SK-N-SH (cell line): ENCODE results near the gene OAS1. TPM values are rescaled to one million over a fixed set of nuclear protein-coding genes. Genes with fewer than 3 reads are reported as not detected.

Experiments used
- CTCF ChIA-PET: fragments of 300-600, 350-600 bp; formaldehyde crosslinking; extraction: SDS; loops from one replicate; lab custom pipeline; 2021; lab: Yijun Ruan, JAX
- POLR2A ChIA-PET: fragments of 350-600 bp; sonication (Branson Sonifier 250); formaldehyde crosslinking; extraction: SDS; loops from one replicate; lab custom pipeline; 2020; ENCODE audit warnings: antibody characterized with exemption, inconsistent platforms; lab: Yijun Ruan, JAX
- DNase-seq: peaks from one replicate; pipeline ENCODE4 v3.0.0; 2012
- H2AFZ ChIP-seq: fragments of 200-600 bp; sonication (generic); 2 replicates; pipeline ENCODE4 v1.8.1; 2016; ENCODE audit warnings: antibody characterized with exemption, mild to moderate bottlenecking, low read depth
- H3F3A ChIP-seq: fragments of 200-600 bp; sonication (generic); replicated peaks from 2 replicates; pipeline ENCODE3; 2016; ENCODE audit warnings: antibody characterized with exemption, mild to moderate bottlenecking; ENCODE audit not compliant: insufficient read depth
- H3K27ac ChIP-seq, 2 experiments: fragments of 200-500 bp in 1 of 2; fragments of 200-600 bp in 1 of 2; sonication (Bioruptor generic) in 1 of 2; sonication (generic), shearing (Covaris generic) in 1 of 2; 2 replicates each; pipeline versions ENCODE4 v1.5.1 to v1.6.1; 2014 to 2016; ENCODE audit warnings: low read depth in 2 of 2, inconsistent platforms in 1 of 2, low read length in 1 of 2, mild to moderate bottlenecking in 1 of 2, mixed read lengths in 1 of 2
- H3K27me3 ChIP-seq: fragments of 200-600 bp; sonication (generic), shearing (Covaris generic); 2 replicates; pipeline ENCODE4 v1.6.1; 2016; ENCODE audit warnings: mixed run types; ENCODE audit not compliant: insufficient read depth
- H3K36me3 ChIP-seq, 2 experiments: fragments of 200-500 bp in 1 of 2; fragments of 200-600 bp in 1 of 2; sonication (Bioruptor generic) in 1 of 2; sonication (generic) in 1 of 2; replicated peaks in 1 of 2; 2 replicates each; pipeline versions ENCODE3 to v1.5.1; 2014 to 2016; ENCODE audit warnings: low read length in 1 of 2, mild to moderate bottlenecking in 1 of 2; ENCODE audit not compliant: insufficient read depth in 2 of 2, control insufficient read depth in 1 of 2
- H3K4me1 ChIP-seq, 2 experiments: fragments of 200-500 bp in 1 of 2; fragments of 200-600 bp in 1 of 2; sonication (Bioruptor generic) in 1 of 2; sonication (generic), shearing (Covaris generic) in 1 of 2; 2 replicates each; pipeline versions ENCODE4 v1.5.1 to v1.6.1; 2014 to 2016; ENCODE audit warnings: low read depth in 1 of 2, low read length in 1 of 2, mixed run types in 1 of 2; ENCODE audit not compliant: insufficient read depth in 2 of 2, control insufficient read depth in 1 of 2
- H3K4me2 ChIP-seq: fragments of 200-600 bp; sonication (generic), shearing (Covaris generic); 2 replicates; pipeline ENCODE4 v1.6.1; 2017; ENCODE audit warnings: mixed run types
- H3K4me3 ChIP-seq, 2 experiments: fragments of 200-500 bp in 1 of 2; fragments of 200-600 bp in 1 of 2; sonication (Bioruptor generic) in 1 of 2; sonication (generic), shearing (Covaris generic) in 1 of 2; 2 replicates each; pipeline versions ENCODE4 v1.5.1 to v1.8.1; 2014 to 2016; ENCODE audit warnings: low read depth in 2 of 2, inconsistent platforms in 1 of 2, low read length in 1 of 2, mild to moderate bottlenecking in 1 of 2, mixed read lengths in 1 of 2, moderate library complexity in 1 of 2
- H3K79me2 ChIP-seq: fragments of 200-600 bp; sonication (generic); 2 replicates; pipeline ENCODE4 v1.8.1; 2017; ENCODE audit warnings: mild to moderate bottlenecking; ENCODE audit not compliant: insufficient read depth
- H3K9ac ChIP-seq: fragments of 200-600 bp; sonication (generic); 2 replicates; pipeline ENCODE4 v1.6.1; 2017; ENCODE audit warnings: mixed run types
- H3K9me2 ChIP-seq: fragments of 200-600 bp; sonication (generic); 2 replicates; pipeline ENCODE4 v1.6.1; 2017; ENCODE audit warnings: mixed run types
- H3K9me3 ChIP-seq: fragments of 200-600 bp; sonication (generic); 2 replicates; pipeline ENCODE4 v1.6.1; 2017; ENCODE audit warnings: mixed run types, mild to moderate bottlenecking, moderate library complexity
- H4K20me1 ChIP-seq: fragments of 200-600 bp; sonication (generic); 2 replicates; pipeline ENCODE4 v1.6.1; 2017; ENCODE audit warnings: mild to moderate bottlenecking, mixed run types; ENCODE audit not compliant: insufficient read depth
- CHD2 ChIP-seq: fragments of 150-350 bp; IDR thresholded peaks from 2 replicates; pipeline ENCODE4 v1.6.1; 2018; ENCODE audit warnings: low read length; ENCODE audit not compliant: partially characterized antibody
- EP300 ChIP-seq, 2 experiments: IDR thresholded peaks; 2 replicates each; pipeline versions ENCODE4 v1.4.0 to v1.6.1; 2012; ENCODE audit warnings: borderline replicate concordance in 1 of 2, low read depth in 1 of 2, low read length in 1 of 2
- FOXJ3 ChIP-seq: sonication (generic); formaldehyde crosslinking; IDR thresholded peaks from 2 replicates; pipeline ENCODE4 v1.5.1; 2020; ENCODE audit warnings: mild to moderate bottlenecking, missing genetic modification reagents
- GABPA ChIP-seq: IDR thresholded peaks from 2 replicates; pipeline ENCODE4 v1.4.0; 2012; ENCODE audit warnings: low read depth, mild to moderate bottlenecking
- GATA2 ChIP-seq: sonication (generic); formaldehyde crosslinking; IDR thresholded peaks from 2 replicates; pipeline ENCODE4 v1.5.0; 2020; ENCODE audit warnings: mild to moderate bottlenecking, missing genetic modification reagents
- MXI1 ChIP-seq: IDR thresholded peaks from 2 replicates; pipeline ENCODE4 v1.6.1; 2012; ENCODE audit warnings: mild to moderate bottlenecking, low read depth, low read length, improper control_type of control experiment
- RCOR1 ChIP-seq: fragments of 150-350 bp; IDR thresholded peaks from 2 replicates; pipeline ENCODE4 v1.6.1; 2017; ENCODE audit warnings: antibody characterized with exemption, low read length
- TCF12 ChIP-seq: IDR thresholded peaks from 2 replicates; pipeline ENCODE4 v1.4.0; 2012
- YY1 ChIP-seq: IDR thresholded peaks from 2 replicates; pipeline ENCODE4 v1.4.0; 2012; ENCODE audit warnings: low read depth, mild to moderate bottlenecking
- WGBS: methylation state at CpG from one replicate; pipeline ENCODE4 v1.1.6; 2017; ENCODE audit warnings: low lambda C conversion rate; 5-methylcytosine and 5-hydroxymethylcytosine counted together
- polyA plus RNA-seq, 3 experiments: library from polyadenylated mRNA; depleted of rRNA; stranded (reverse); fragments of >200 nt; gene quantifications; 2 replicates each; pipeline ENCODE4 v1.2.3, GENCODE V29; 2012
- TF ChIP-seq, protein P1 (sequence below): IDR thresholded peaks from 2 replicates; pipeline ENCODE4 v1.4.0; 2012; ENCODE audit warnings: low read depth, borderline replicate concordance
- TF ChIP-seq, protein P2 (sequence below): IDR thresholded peaks from 2 replicates; pipeline ENCODE4 v1.6.1; 2012; ENCODE audit warnings: mild to moderate bottlenecking, low read depth, low read length, moderate library complexity

The OAS1 gene
- polyA plus RNA-seq, 1 of the 3 experiments (the other 2 are of a cell fraction): 1.1 TPM

DNA sequence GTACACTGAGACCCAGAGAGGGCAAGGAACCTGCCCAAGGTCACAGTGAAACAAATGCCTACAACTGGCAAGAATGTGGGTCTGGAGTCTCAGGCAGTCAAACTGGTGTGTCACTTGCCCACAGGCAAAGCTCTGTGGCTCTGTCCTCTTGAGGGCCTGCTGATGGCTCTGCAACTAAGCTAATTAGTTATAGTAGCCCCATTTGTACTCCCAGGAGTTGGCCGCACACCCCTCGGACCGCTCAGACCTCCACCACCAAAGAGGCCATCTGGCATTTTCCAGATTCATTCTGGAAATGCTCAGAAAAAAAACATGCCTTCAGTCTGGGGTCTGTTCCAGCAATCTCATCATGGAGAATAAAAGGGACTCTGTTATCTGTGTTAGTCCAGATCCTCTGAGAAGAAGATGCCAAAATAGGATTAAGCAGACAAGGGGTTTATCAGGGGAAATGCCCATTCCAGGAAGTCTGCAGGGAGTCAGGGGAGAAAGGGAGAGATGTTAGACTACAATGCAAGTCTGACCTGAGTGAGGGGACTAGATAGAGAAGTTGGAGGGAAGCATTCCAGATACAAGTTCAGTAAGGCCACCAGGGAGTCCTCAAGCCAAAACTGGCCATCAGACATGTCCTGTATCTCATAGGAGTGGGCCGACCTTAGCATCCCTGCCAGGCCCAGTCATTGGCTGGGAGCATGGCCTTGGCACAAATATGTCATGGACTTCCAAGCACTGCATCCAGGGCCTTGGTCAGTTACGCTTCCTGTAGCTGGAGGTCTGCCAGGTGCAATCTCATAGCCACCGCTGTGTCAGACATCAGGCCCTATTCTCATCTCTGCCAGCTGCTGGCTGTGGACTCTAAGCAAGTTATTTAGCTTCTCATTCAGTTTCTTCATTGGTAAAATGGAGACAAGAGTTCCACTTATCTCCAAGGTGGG is 15.4 kb upstream of the OAS1 start:
- H4K20me1 ChIP-seq: no peaks in the 10 kb centered on the region
- TF ChIP-seq GATA2 (peak; percentile 90), MXI1 (peak; percentile 21; the same call in 1 of the 2 replicates), YY1 (no peak), TCF12 (peak; percentile 76), EP300 (IDR thresholded peaks at IDR 0.05; ENCODE audit: borderline replicate concordance in 1 of 2, low read depth in 1 of 2, low read length in 1 of 2) (peak in 1 of 2 experiments; percentile 94; a peak in 2 of 4 replicates), RCOR1 (peak; percentile 92), FOXJ3 (CRISPR knock-in tag) (peak; percentile 81), CHD2 (peak; percentile 61)
- TF ChIP-seq, protein P1, sequence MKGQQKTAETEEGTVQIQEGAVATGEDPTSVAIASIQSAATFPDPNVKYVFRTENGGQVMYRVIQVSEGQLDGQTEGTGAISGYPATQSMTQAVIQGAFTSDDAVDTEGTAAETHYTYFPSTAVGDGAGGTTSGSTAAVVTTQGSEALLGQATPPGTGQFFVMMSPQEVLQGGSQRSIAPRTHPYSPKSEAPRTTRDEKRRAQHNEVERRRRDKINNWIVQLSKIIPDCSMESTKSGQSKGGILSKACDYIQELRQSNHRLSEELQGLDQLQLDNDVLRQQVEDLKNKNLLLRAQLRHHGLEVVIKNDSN: no peak
- no peaks in the 10 kb centered on the region for H3F3A ChIP-seq
- ChIA-PET POLR2A (interaction anchor here (1.0 kb wide), 1 partner anchor 99 kb away, joined by 3 read pairs; no protein-coding TSS in a partner anchor), CTCF (interaction anchor here (0.9 to 2.1 kb wide), 9 partner anchors 10 to 146 kb away, joined by 3 to 5 read pairs (median 3); no protein-coding TSS in a partner anchor)
- no peaks in the 10 kb centered on the region for H3K9me2 ChIP-seq
- peak overlapping the region in 1 of 2 experiments; percentile 99; a peak in 2 of 4 replicates for H3K27ac ChIP-seq
- H3K4me2 ChIP-seq: no peak overlapping the region
- H3K4me1 ChIP-seq: peaks cover 0 to 47% of the 10 kb centered on the region in 2 experiments; a peak in 2 of 4 replicates
- no peak overlapping the region for H2AFZ ChIP-seq
- no peak overlapping the region for H3K9ac ChIP-seq
- DNase-seq: peak; percentile 73
- H3K9me3 ChIP-seq: no peaks in the 10 kb centered on the region
- H3K4me3 ChIP-seq: no peak overlapping the region
- H3K27me3 ChIP-seq: no peaks in the 10 kb centered on the region
- H3K79me2 ChIP-seq: no peaks in the 10 kb centered on the region
- WGBS: 21% methylated on average over 6 of the region's 6 CpGs
- H3K36me3 ChIP-seq: peaks cover 0 to 2% of the 10 kb centered on the region in 2 experiments

DNA sequence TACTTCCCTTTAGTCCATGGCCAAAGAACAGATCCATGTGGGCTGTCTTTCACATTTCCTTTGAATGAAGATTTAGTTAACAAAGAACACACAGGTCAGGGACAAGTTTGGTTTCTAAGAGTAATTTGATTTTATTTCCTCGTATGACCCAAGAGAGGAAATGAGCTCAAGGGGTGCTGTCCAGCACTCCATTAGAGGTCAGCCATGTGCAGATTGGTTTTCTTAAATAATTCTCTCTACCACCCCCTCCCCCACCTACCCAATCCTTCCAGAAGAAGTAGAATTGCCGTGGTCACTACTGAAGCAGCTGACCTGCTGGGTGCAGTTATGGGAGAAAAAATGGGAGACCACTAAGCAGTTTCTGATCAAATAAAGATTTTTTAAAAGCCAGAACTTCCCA is 13.9 kb upstream of the OAS1 start:
- no peak overlapping the region for H3K4me3 ChIP-seq
- no peak overlapping the region for H3K9ac ChIP-seq
- H3K9me2 ChIP-seq: no peaks in the 10 kb centered on the region
- no peak for DNase-seq
- H3K36me3 ChIP-seq: no peaks in the 10 kb centered on the region
- ChIA-PET POLR2A (interaction anchor here (0.6 kb wide), 1 partner anchor 197 kb away, joined by 4 read pairs; no protein-coding TSS in a partner anchor), CTCF (interaction anchor here (0.9 to 2.1 kb wide), 2 partner anchors 8 to 105 kb away, joined by 3 to 5 read pairs; no protein-coding TSS in a partner anchor)
- no peaks in the 10 kb centered on the region for H3K27me3 ChIP-seq
- peak overlapping the region in 1 of 2 experiments; percentile 99; a peak in 2 of 4 replicates for H3K27ac ChIP-seq
- no peaks in the 10 kb centered on the region for H4K20me1 ChIP-seq
- WGBS: 10% methylated on average over 2 of the region's 2 CpGs
- peaks cover 0 to 56% of the 10 kb centered on the region in 2 experiments; a peak in 2 of 4 replicates for H3K4me1 ChIP-seq
- H3K4me2 ChIP-seq: no peak overlapping the region
- H3F3A ChIP-seq: no peaks in the 10 kb centered on the region
- H3K9me3 ChIP-seq: no peaks in the 10 kb centered on the region
- no peak overlapping the region for H2AFZ ChIP-seq
- H3K79me2 ChIP-seq: no peaks in the 10 kb centered on the region
- TF ChIP-seq GABPA: no peak
- TF ChIP-seq, protein P2, sequence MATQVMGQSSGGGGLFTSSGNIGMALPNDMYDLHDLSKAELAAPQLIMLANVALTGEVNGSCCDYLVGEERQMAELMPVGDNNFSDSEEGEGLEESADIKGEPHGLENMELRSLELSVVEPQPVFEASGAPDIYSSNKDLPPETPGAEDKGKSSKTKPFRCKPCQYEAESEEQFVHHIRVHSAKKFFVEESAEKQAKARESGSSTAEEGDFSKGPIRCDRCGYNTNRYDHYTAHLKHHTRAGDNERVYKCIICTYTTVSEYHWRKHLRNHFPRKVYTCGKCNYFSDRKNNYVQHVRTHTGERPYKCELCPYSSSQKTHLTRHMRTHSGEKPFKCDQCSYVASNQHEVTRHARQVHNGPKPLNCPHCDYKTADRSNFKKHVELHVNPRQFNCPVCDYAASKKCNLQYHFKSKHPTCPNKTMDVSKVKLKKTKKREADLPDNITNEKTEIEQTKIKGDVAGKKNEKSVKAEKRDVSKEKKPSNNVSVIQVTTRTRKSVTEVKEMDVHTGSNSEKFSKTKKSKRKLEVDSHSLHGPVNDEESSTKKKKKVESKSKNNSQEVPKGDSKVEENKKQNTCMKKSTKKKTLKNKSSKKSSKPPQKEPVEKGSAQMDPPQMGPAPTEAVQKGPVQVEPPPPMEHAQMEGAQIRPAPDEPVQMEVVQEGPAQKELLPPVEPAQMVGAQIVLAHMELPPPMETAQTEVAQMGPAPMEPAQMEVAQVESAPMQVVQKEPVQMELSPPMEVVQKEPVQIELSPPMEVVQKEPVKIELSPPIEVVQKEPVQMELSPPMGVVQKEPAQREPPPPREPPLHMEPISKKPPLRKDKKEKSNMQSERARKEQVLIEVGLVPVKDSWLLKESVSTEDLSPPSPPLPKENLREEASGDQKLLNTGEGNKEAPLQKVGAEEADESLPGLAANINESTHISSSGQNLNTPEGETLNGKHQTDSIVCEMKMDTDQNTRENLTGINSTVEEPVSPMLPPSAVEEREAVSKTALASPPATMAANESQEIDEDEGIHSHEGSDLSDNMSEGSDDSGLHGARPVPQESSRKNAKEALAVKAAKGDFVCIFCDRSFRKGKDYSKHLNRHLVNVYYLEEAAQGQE: peak; percentile 71; the same call in 1 of the 2 replicates
